HCT116 (cell line): ENCODE measurements around the gene ARHGAP36. TPM values are rescaled to one million over a fixed set of nuclear protein-coding genes. Genes with fewer than 3 reads are reported as not detected.

Experiments used
- ATAC-seq: fragments of 200-7000 bp; cut with Tn5 transposase; 2 replicates; pipeline ENCODE4 v1.9.1; 2020; ENCODE audit warnings: mild to moderate bottlenecking, moderate library complexity
- BruUV-seq: library from RNA; stranded (reverse); fragments of 400-500 nt; replicated peaks from 2 replicates; lab custom pipeline; 2021; lab: Mats Ljungman, UMichigan
- CTCF ChIA-PET: fragments of 300-600 bp; sonication (Branson Sonifier 250); formaldehyde crosslinking; loops from one replicate; lab custom pipeline; 2021; ENCODE audit warnings: antibody characterized with exemption; lab: Charles Lee
- POLR2A ChIA-PET: fragments of 300-600, 350-600 bp; sonication (Branson Sonifier 250); formaldehyde crosslinking; loops from one replicate; lab custom pipeline; 2021; ENCODE audit warnings: antibody characterized with exemption; lab: Charles Lee
- RAD21 ChIA-PET, 2 experiments: fragments of 300-600 bp; sonication (Branson Sonifier 250); formaldehyde crosslinking; loops; one replicate each; lab custom pipeline; 2023; ENCODE audit warnings: low total read pairs in 2 of 2; ENCODE audit not compliant: uncharacterized antibody in 2 of 2, unreplicated experiment in 2 of 2, low non-redundant PET in 1 of 2; lab: Charles Lee
- DNase-seq: peaks from one replicate; pipeline ENCODE4 v3.0.0-alpha.2; 2010; ENCODE audit warnings: low read depth, low spot score
- H2AFZ ChIP-seq: fragments of 200-600 bp; shearing (Covaris generic), sonication (generic); 2 replicates; pipeline ENCODE4 v1.6.1; 2017; ENCODE audit warnings: low read depth, mixed run types, mixed read lengths, antibody characterized with exemption, low read length; ENCODE audit not compliant: poor library complexity, severe bottlenecking
- H3K27ac ChIP-seq: 2 replicates; pipeline ENCODE4 v1.5.1; 2012; ENCODE audit warnings: low read depth, low read length
- H3K27me3 ChIP-seq: fragments of 200-600 bp; sonication (generic); 2 replicates; pipeline ENCODE4 v1.6.1; 2016; ENCODE audit warnings: mixed run types, low read length, mixed read lengths; ENCODE audit not compliant: insufficient read depth
- H3K36me3 ChIP-seq, 2 experiments: fragments of 200-500 bp in 1 of 2; fragments of 200-600 bp in 1 of 2; sonication (Bioruptor generic) in 1 of 2; sonication (generic) in 1 of 2; 2 replicates each; pipeline versions ENCODE4 v1.5.1 to v1.6.1; 2014 to 2016; ENCODE audit warnings: low read length in 2 of 2, inconsistent platforms in 1 of 2, mixed read lengths in 1 of 2, mixed run types in 1 of 2; ENCODE audit not compliant: insufficient read depth in 2 of 2, control insufficient read depth in 1 of 2
- H3K4me1 ChIP-seq, 2 experiments: fragments of 200-600 bp in 1 of 2; sonication (generic) in 1 of 2; 2 replicates each; pipeline versions ENCODE4 v1.5.1 to v1.6.1; 2012 to 2017; ENCODE audit warnings: low read length in 2 of 2, inconsistent platforms in 1 of 2, mild to moderate bottlenecking in 1 of 2, mixed read lengths in 1 of 2, mixed run types in 1 of 2, moderate library complexity in 1 of 2; ENCODE audit not compliant: insufficient read depth in 2 of 2, control insufficient read depth in 1 of 2
- H3K4me2 ChIP-seq: fragments of 200-600 bp; sonication (generic); 2 replicates; pipeline ENCODE4 v1.6.1; 2017; ENCODE audit warnings: mixed run types, low read length, mixed read lengths
- H3K4me3 ChIP-seq, 2 experiments: fragments of 200-600 bp in 1 of 2; sonication (generic) in 1 of 2; replicated peaks in 1 of 2; 2 replicates each; pipeline ENCODE4 v1.5.1; 2011 to 2016; ENCODE audit warnings: low read length in 2 of 2, control low read depth in 1 of 2, low read depth in 1 of 2, mild to moderate bottlenecking in 1 of 2, mixed read lengths in 1 of 2, mixed run types in 1 of 2
- H3K79me2 ChIP-seq: fragments of 200-600 bp; sonication (generic); 2 replicates; pipeline ENCODE4 v1.6.1; 2017; ENCODE audit warnings: mild to moderate bottlenecking, mixed run types, low read length, moderate library complexity, mixed read lengths; ENCODE audit not compliant: insufficient read depth
- H3K9ac ChIP-seq: fragments of 200-600 bp; sonication (generic); 2 replicates; pipeline ENCODE4 v1.6.1; 2016; ENCODE audit warnings: low read length, mixed read lengths
- H3K9me2 ChIP-seq: fragments of 200-600 bp; sonication (generic), shearing (Covaris generic); 2 replicates; pipeline ENCODE4 v1.6.1; 2017; ENCODE audit warnings: mixed run types, mild to moderate bottlenecking, moderate library complexity; ENCODE audit not compliant: insufficient read depth
- H3K9me3 ChIP-seq, 2 experiments: fragments of 200-500 bp in 1 of 2; fragments of 200-600 bp in 1 of 2; sonication (Bioruptor generic) in 1 of 2; sonication (generic) in 1 of 2; 2 replicates each; pipeline ENCODE4 v1.6.1; 2014 to 2017; ENCODE audit warnings: low read length in 2 of 2, mixed read lengths in 2 of 2, inconsistent platforms in 1 of 2, low read depth in 1 of 2, mild to moderate bottlenecking in 1 of 2, mixed run types in 1 of 2, moderate library complexity in 1 of 2; ENCODE audit not compliant: control insufficient read depth in 1 of 2, insufficient read depth in 1 of 2
- H4K20me1 ChIP-seq: fragments of 200-600 bp; sonication (generic), shearing (Covaris generic); 2 replicates; pipeline ENCODE4 v1.6.1; 2017; ENCODE audit warnings: mixed run types, mild to moderate bottlenecking, moderate library complexity; ENCODE audit not compliant: insufficient read depth
- CBX3 ChIP-seq: IDR thresholded peaks from 2 replicates; pipeline ENCODE4 v1.6.1; 2012; ENCODE audit warnings: low read depth
- EGR1 ChIP-seq: IDR thresholded peaks from 2 replicates; pipeline ENCODE4 v1.6.1; 2012; ENCODE audit warnings: low read depth
- EZH2 ChIP-seq: fragments of 200-600 bp; sonication (generic); IDR thresholded peaks from 2 replicates; pipeline ENCODE4 v1.6.1; 2017; ENCODE audit warnings: antibody characterized with exemption, mixed run types
- JUND ChIP-seq: IDR thresholded peaks from 2 replicates; pipeline ENCODE4 v1.6.1; 2012
- POLR2AphosphoS5 ChIP-seq: IDR thresholded peaks from 2 replicates; pipeline ENCODE4 v1.6.1; 2011; ENCODE audit warnings: mild to moderate bottlenecking, low read depth, low read length, moderate library complexity
- RAD21 ChIP-seq: IDR thresholded peaks from 2 replicates; pipeline ENCODE4 v1.6.1; 2012; ENCODE audit warnings: low read depth, mild to moderate bottlenecking
- SIN3A ChIP-seq: IDR thresholded peaks from 2 replicates; pipeline ENCODE4 v1.6.1; 2012; ENCODE audit warnings: low read depth
- SP1 ChIP-seq: IDR thresholded peaks from 2 replicates; pipeline ENCODE4 v1.6.1; 2012; ENCODE audit warnings: low read depth
- SRF ChIP-seq: IDR thresholded peaks from 2 replicates; pipeline ENCODE4 v1.6.1; 2012; ENCODE audit warnings: low read depth
- YY1 ChIP-seq: IDR thresholded peaks from 2 replicates; pipeline ENCODE4 v1.6.1; 2011; ENCODE audit warnings: low read length, low read depth, moderate library complexity, mild to moderate bottlenecking; ENCODE audit not compliant: insufficient replicate concordance; ENCODE audit errors: extremely low read depth
- ZFX ChIP-seq: fragments of 450-650 bp; IDR thresholded peaks from 2 replicates; pipeline ENCODE4 v1.6.1; 2017
- ZNF274 ChIP-seq: fragments of 200-500 bp; sonication (Bioruptor generic); IDR thresholded peaks from 2 replicates; pipeline ENCODE4 v1.6.1; 2014; ENCODE audit warnings: mild to moderate bottlenecking, low read depth, low read length, inconsistent platforms
- intact Hi-C: fragments of 100-400 bp; cut with micrococcal nuclease; formaldehyde crosslinking; loops from 2 replicates; pipeline ENCODE4 v1.10.0; 2022
- total RNA-seq: library from RNA; stranded (reverse); gene quantifications from one replicate; pipeline ENCODE4 v1.2.1, GENCODE V29; 2021; ENCODE audit not compliant: unreplicated experiment
- TF ChIP-seq, protein P1 (sequence below): IDR thresholded peaks from 2 replicates; pipeline ENCODE4 v1.6.1; 2011; ENCODE audit warnings: mild to moderate bottlenecking, low read length, moderate library complexity; ENCODE audit not compliant: insufficient replicate concordance; ENCODE audit errors: extremely low read depth
- TF ChIP-seq, protein P2 (sequence below): IDR thresholded peaks from 2 replicates; pipeline ENCODE4 v1.6.1; 2012
- TF ChIP-seq, protein P3 (sequence below), 3 experiments: fragments of 200-600 bp in 1 of 3; sonication (generic) in 1 of 3; IDR thresholded peaks in 2 of 3; conservative IDR thresholded peaks in 1 of 3; 2 replicates each; pipeline ENCODE4 v1.5.1; 2012 to 2017; ENCODE audit warnings: low read depth in 2 of 3, low read length in 2 of 3, antibody characterized with exemption in 1 of 3, borderline replicate concordance in 1 of 3, control low read depth in 1 of 3, mild to moderate bottlenecking in 1 of 3, mixed read lengths in 1 of 3, mixed run types in 1 of 3, moderate library complexity in 1 of 3; ENCODE audit not compliant: insufficient read depth in 1 of 3

The ARHGAP36 gene
- total RNA-seq, 1 experiment from 2014 or later = not detected

- Histone ChIP-seq H4K20me1 (no peaks in the 10 kb centered on the region), H3K4me1 (no peaks in the 10 kb centered on the region), H3K4me3 (no peak overlapping the region), H3K27me3 (peaks cover 3% of the 10 kb centered on the region; the same call in 1 of the 2 replicates), H2AFZ (no peak overlapping the region), H3K4me2 (no peak overlapping the region), H3K36me3 (no peaks in the 10 kb centered on the region), H3K79me2 (no peaks in the 10 kb centered on the region), H3K9ac (no peak overlapping the region), H3K9me2 (no peaks in the 10 kb centered on the region), H3K9me3 (no peaks in the 10 kb centered on the region), H3K27ac (no peak overlapping the region)
- no TSS peak for BruUV-seq
- POLR2A ChIA-PET = no interaction called here
- ATAC-seq (no peak), DNase-seq (no peak)
- CTCF ChIA-PET = no interaction called here
- TF ChIP-seq SIN3A (no peak), ZNF274 (no peak), YY1 (no peak), JUND (no peak), EZH2 (no peak), RAD21 (no peak), SP1 (no peak), EGR1 (no peak), CBX3 (no peak), ZFX (no peak), POLR2AphosphoS5 (no peak), SRF (no peak)
- TF ChIP-seq, protein P1, sequence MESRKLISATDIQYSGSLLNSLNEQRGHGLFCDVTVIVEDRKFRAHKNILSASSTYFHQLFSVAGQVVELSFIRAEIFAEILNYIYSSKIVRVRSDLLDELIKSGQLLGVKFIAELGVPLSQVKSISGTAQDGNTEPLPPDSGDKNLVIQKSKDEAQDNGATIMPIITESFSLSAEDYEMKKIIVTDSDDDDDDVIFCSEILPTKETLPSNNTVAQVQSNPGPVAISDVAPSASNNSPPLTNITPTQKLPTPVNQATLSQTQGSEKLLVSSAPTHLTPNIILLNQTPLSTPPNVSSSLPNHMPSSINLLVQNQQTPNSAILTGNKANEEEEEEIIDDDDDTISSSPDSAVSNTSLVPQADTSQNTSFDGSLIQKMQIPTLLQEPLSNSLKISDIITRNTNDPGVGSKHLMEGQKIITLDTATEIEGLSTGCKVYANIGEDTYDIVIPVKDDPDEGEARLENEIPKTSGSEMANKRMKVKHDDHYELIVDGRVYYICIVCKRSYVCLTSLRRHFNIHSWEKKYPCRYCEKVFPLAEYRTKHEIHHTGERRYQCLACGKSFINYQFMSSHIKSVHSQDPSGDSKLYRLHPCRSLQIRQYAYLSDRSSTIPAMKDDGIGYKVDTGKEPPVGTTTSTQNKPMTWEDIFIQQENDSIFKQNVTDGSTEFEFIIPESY = no peak
- TF ChIP-seq, protein P2, sequence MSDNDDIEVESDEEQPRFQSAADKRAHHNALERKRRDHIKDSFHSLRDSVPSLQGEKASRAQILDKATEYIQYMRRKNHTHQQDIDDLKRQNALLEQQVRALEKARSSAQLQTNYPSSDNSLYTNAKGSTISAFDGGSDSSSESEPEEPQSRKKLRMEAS = no peak
- TF ChIP-seq, protein P3, sequence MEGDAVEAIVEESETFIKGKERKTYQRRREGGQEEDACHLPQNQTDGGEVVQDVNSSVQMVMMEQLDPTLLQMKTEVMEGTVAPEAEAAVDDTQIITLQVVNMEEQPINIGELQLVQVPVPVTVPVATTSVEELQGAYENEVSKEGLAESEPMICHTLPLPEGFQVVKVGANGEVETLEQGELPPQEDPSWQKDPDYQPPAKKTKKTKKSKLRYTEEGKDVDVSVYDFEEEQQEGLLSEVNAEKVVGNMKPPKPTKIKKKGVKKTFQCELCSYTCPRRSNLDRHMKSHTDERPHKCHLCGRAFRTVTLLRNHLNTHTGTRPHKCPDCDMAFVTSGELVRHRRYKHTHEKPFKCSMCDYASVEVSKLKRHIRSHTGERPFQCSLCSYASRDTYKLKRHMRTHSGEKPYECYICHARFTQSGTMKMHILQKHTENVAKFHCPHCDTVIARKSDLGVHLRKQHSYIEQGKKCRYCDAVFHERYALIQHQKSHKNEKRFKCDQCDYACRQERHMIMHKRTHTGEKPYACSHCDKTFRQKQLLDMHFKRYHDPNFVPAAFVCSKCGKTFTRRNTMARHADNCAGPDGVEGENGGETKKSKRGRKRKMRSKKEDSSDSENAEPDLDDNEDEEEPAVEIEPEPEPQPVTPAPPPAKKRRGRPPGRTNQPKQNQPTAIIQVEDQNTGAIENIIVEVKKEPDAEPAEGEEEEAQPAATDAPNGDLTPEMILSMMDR (IDR thresholded peaks at IDR 0.05 in 2 of 3, conservative IDR thresholded peaks at IDR 0.05 in 1 of 3; ENCODE audit: borderline replicate concordance in 1 of 3, insufficient read depth in 1 of 3, low read depth in 2 of 3, low read length in 2 of 3) = no peak
- intact Hi-C loops = no loop called here
- RAD21 ChIA-PET = no interaction called here
Measured at GRCh38 chrX:131046596-131046995, 11.6 kb upstream of the ARHGAP36 start.
